ENCODE data around the gene DCAF4. TPM values are rescaled to one million over a fixed set of nuclear protein-coding genes. Genes with fewer than 3 reads are reported as not detected.

Gene DCAF4
- total RNA-seq, 1 experiment from 2014 or later = 19.6 TPM

DNA sequence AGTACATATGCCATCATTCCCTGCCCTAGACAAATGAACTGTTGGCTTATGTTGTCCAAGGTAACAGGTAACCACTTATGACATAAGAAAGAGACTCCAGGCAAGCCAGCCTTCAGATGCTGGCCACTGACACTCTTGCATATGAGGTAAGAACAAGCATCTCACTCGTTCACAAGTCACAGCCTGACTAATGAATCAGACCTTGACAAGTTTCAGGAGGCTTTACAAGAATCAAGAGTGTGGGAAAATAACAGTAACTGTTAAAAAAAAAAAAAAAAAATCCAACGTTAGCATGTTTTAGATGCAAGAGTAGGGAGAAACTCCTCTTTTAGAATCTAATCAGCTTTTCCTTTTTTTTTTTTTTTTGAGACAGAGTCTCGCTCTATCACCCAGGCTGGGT lies 60.0 kb downstream of the DCAF4 start:
- no peak overlapping the region for H3K27ac Mint-ChIP-seq
- no peak overlapping the region for H3K4me3 Mint-ChIP-seq
- peaks cover 7% of the 10 kb centered on the region for H3K36me3 Mint-ChIP-seq
- CTCF ChIA-PET = interaction anchor here (0.7 kb wide), 1 partner anchor 1305 kb away, joined by 7 read pairs; no protein-coding TSS in a partner anchor
- H3K27me3 Mint-ChIP-seq (ENCODE audit: low read depth) = no peaks in the 10 kb centered on the region
- DNase-seq (ENCODE audit: low spot score) = no peak
- H3K4me1 Mint-ChIP-seq = peaks cover 13% of the 10 kb centered on the region
- TF ChIP-seq, protein P1, sequence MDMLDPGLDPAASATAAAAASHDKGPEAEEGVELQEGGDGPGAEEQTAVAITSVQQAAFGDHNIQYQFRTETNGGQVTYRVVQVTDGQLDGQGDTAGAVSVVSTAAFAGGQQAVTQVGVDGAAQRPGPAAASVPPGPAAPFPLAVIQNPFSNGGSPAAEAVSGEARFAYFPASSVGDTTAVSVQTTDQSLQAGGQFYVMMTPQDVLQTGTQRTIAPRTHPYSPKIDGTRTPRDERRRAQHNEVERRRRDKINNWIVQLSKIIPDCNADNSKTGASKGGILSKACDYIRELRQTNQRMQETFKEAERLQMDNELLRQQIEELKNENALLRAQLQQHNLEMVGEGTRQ (CRISPR knock-in tag; IDR thresholded peaks at IDR 0.05) = no peak
- TF ChIP-seq, protein P2, sequence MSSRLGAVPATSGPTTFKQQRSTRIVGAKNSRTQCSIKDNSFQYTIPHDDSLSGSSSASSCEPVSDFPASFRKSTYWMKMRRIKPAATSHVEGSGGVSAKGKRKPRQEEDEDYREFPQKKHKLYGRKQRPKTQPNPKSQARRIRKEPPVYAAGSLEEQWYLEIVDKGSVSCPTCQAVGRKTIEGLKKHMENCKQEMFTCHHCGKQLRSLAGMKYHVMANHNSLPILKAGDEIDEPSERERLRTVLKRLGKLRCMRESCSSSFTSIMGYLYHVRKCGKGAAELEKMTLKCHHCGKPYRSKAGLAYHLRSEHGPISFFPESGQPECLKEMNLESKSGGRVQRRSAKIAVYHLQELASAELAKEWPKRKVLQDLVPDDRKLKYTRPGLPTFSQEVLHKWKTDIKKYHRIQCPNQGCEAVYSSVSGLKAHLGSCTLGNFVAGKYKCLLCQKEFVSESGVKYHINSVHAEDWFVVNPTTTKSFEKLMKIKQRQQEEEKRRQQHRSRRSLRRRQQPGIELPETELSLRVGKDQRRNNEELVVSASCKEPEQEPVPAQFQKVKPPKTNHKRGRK (CRISPR knock-in tag; IDR thresholded peaks at IDR 0.05; ENCODE audit: borderline replicate concordance) = no peak
- TF ChIP-seq ZNF281 (CRISPR knock-in tag; IDR thresholded peaks at IDR 0.05) = no peak
- TF ChIP-seq ZNF396 (CRISPR knock-in tag; IDR thresholded peaks at IDR 0.05; ENCODE audit: borderline replicate concordance) = no peak
- TF ChIP-seq TCF7 (CRISPR knock-in tag; IDR thresholded peaks at IDR 0.05; ENCODE audit: low read depth) = no peak
- no peak for TF ChIP-seq ZNF423 (CRISPR knock-in tag; IDR thresholded peaks at IDR 0.05)
- TF ChIP-seq ZNF416 (CRISPR knock-in tag; IDR thresholded peaks at IDR 0.05) = no peak
- no peak for TF ChIP-seq E2F5 (CRISPR knock-in tag; IDR thresholded peaks at IDR 0.05)
- TF ChIP-seq RELA (CRISPR knock-in tag; IDR thresholded peaks at IDR 0.05; ENCODE audit: borderline replicate concordance) = no peak
- no peak for TF ChIP-seq EMX1 (CRISPR knock-in tag; IDR thresholded peaks at IDR 0.05)
- TF ChIP-seq ELF4 (CRISPR knock-in tag; IDR thresholded peaks at IDR 0.05; ENCODE audit: low read depth) = no peak
- TF ChIP-seq TEAD4 (CRISPR knock-in tag; IDR thresholded peaks at IDR 0.05) = no peak
- no peak for TF ChIP-seq NR2C2 (CRISPR knock-in tag; IDR thresholded peaks at IDR 0.05)
- no peak for TF ChIP-seq CDX4 (CRISPR knock-in tag; IDR thresholded peaks at IDR 0.05; ENCODE audit: borderline replicate concordance)
- TF ChIP-seq ZNF263 (CRISPR knock-in tag; IDR thresholded peaks at IDR 0.05; ENCODE audit: low read depth) = no peak
- TF ChIP-seq GTF2I (CRISPR knock-in tag; conservative IDR thresholded peaks at IDR 0.05) = no peak
- TF ChIP-seq, protein P3, sequence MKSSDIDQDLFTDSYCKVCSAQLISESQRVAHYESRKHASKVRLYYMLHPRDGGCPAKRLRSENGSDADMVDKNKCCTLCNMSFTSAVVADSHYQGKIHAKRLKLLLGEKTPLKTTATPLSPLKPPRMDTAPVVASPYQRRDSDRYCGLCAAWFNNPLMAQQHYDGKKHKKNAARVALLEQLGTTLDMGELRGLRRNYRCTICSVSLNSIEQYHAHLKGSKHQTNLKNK (CRISPR knock-in tag; IDR thresholded peaks at IDR 0.05) = no peak
- TF ChIP-seq, protein P4, sequence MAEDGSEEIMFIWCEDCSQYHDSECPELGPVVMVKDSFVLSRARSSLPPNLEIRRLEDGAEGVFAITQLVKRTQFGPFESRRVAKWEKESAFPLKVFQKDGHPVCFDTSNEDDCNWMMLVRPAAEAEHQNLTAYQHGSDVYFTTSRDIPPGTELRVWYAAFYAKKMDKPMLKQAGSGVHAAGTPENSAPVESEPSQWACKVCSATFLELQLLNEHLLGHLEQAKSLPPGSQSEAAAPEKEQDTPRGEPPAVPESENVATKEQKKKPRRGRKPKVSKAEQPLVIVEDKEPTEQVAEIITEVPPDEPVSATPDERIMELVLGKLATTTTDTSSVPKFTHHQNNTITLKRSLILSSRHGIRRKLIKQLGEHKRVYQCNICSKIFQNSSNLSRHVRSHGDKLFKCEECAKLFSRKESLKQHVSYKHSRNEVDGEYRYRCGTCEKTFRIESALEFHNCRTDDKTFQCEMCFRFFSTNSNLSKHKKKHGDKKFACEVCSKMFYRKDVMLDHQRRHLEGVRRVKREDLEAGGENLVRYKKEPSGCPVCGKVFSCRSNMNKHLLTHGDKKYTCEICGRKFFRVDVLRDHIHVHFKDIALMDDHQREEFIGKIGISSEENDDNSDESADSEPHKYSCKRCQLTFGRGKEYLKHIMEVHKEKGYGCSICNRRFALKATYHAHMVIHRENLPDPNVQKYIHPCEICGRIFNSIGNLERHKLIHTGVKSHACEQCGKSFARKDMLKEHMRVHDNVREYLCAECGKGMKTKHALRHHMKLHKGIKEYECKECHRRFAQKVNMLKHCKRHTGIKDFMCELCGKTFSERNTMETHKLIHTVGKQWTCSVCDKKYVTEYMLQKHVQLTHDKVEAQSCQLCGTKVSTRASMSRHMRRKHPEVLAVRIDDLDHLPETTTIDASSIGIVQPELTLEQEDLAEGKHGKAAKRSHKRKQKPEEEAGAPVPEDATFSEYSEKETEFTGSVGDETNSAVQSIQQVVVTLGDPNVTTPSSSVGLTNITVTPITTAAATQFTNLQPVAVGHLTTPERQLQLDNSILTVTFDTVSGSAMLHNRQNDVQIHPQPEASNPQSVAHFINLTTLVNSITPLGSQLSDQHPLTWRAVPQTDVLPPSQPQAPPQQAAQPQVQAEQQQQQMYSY (CRISPR knock-in tag; IDR thresholded peaks at IDR 0.05) = no peak
- no peak for TF ChIP-seq ZBTB43 (CRISPR knock-in tag; IDR thresholded peaks at IDR 0.05)
- no peak for ATAC-seq
- POLR2A ChIA-PET = no interaction called here
- H3K9me3 Mint-ChIP-seq = peaks cover 5% of the 10 kb centered on the region; the same call in 1 of the 2 replicates

All from WTC11 (cell line).